Measurements from ENCODE around the gene CD9. TPM values are rescaled to one million over a fixed set of nuclear protein-coding genes. Genes with fewer than 3 reads are reported as not detected.

CD9 gene
- total RNA-seq, 2 experiments from 2014 or later: 3.1 to 3.3 TPM

DNA sequence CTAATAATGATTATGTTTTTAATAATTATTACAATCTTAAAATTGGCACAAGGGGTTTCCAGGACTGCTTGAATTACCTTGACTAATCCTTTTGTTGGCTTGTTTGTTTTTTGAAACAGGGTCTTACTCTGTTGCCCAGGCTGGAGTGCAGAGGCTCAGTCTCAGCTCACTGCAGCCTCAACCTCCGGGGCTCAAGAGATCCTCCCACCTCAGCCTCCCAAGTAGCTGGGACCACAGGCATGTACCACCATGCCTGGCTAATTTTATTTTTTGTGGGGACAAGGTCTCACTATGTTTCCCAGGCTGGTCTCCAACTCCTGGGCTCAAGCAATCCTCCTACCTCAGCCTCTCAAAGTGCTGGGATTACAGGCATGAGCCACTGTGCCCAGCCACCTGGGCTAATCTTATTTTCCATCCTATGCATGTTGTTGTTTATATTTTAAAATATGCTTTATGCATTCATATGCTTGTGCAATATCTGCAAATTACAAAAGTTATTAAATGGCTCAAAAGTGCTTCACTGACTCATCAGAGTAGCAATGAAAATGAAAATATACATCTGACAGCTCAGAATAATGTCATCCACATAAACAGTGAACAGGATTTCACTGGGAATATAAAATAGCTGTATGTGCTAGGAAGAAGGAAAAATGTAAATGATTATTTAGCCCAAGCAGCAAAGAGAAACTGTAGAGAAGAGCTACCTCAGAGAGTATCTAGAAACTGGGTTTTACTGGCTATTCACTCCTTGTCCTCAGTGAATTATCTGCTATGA is 85.5 kb downstream of the CD9 start:
- Mint-ChIP-seq H3K4me1 (ENCODE audit: low read depth) (no peaks in the 10 kb centered on the region), H3K27ac (no peak overlapping the region)

More for the DNA sequence above, 85.5 kb downstream of the CD9 start:
- H3K27me3 Mint-ChIP-seq (ENCODE audit: low read depth): no peaks in the 10 kb centered on the region
- H3K9me3 Mint-ChIP-seq: no peaks in the 10 kb centered on the region
- no peak overlapping the region for H3K4me3 Mint-ChIP-seq
- CTCF ChIA-PET: interaction anchor here (0.7 to 4.5 kb wide), 18 partner anchors 17 to 297 kb away, joined by 3 to 43 read pairs (median 5); partner anchors contain the start of gene CD9
- DNase-seq: no peak
- no peaks in the 10 kb centered on the region for H3K36me3 Mint-ChIP-seq (ENCODE audit: low read depth)
- intact Hi-C loops (cut with micrococcal nuclease): loop anchor here (1.0 kb wide), 3 partner anchors 90 to 297 kb away; no protein-coding TSS in a partner anchor

Other genes with a start within 250 kb of the CD9 start
- gene VWF, start 75.7 kb upstream of the CD9 start, total RNA-seq: not detected
- gene PLEKHG6, start 110.3 kb downstream of the CD9 start, total RNA-seq: not detected
- gene TNFRSF1A, start 141.7 kb downstream of the CD9 start, total RNA-seq: 10 to 100 TPM; 38.1 to 41.3 TPM
- under 1 TPM; 0.20 to 0.67 TPM for gene SCNN1A, start 175.2 kb downstream of the CD9 start, total RNA-seq
- 1 to 10 TPM; 2.1 to 3.1 TPM for gene LTBR, start 183.8 kb downstream of the CD9 start, total RNA-seq
- gene CD27, start 244.6 kb downstream of the CD9 start, total RNA-seq: 10 to 100 TPM; 48.1 to 56.7 TPM